Colon (tissue), 2 donors: ENCODE results near the gene FADS3.

Experiments
- FAIRE-seq: peaks from 2 replicates; lab custom pipeline; 2012; peaks lifted over from hg19 to GRCh38; lab: Jason Lieb, UNC
- donor health status: control.
- donor health status: control.

The FADS3 gene

GRCh38 chr11:61879152-61879551 is 12.2 kb downstream of the FADS3 start:
- FAIRE-seq = no peak

- no peak for FAIRE-seq
These were observed 15.6 kb downstream of the FADS3 start for GRCh38 chr11:61875698-61876097.

DNA sequence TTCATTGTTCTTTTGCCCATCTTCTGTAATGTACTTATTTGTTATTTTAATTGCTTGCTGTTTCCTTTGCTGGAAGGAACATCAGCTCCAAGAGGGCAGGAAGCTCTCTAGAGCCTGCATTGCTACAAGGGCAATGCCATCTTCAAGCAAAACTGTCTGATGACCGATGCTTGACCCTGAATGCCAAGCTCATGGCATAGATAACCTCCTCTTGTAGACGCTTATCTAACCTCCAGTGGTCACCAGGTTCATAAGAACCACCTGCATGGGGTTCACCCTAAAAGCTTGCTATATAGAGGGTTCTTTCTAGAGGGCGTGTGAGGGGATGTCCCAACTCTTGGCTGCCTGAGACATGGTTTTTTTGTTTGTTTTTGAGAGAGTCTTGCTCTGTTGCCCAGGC is 16.5 kb downstream of the FADS3 start:
- FAIRE-seq = no peak

GRCh38 chr11:61874377-61874809 is 17.0 kb downstream of the FADS3 start:
- FAIRE-seq = no peak

- FAIRE-seq = no peak
These were observed 17.6 kb downstream of the FADS3 start for GRCh38 chr11:61873588-61874376.

DNA sequence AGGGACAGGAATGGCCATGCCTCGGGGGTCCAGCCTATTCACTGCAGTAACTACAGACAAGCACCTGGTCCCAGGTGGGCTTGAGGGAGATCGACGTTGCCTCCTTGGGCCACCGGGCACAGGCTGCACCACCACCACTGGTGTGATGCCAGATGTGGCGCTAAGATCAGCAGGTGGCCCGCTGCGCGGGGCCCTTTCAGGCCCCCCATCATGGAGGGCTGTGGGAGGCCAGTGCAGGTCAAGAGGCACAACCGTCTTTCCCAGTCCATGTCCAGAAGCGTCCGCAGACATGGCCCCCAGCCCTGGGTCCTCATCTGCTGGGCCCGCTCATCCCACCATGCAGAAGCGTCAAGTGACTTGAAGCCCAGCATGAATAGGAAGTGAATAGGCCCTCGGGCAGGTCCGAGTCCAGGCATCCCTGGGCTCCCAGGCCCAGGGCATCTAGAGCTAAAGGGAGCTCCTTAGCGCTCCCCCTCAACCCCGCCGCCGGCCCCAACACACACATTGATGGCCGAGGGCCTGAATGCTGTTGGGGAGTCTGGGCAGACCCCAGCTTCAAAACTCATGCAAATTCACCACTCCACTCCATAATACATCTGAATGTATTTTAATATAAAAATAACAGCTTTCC is 18.3 kb downstream of the FADS3 start:
- no peak for FAIRE-seq

- no peak for FAIRE-seq
These were observed 20.2 kb downstream of the FADS3 start for GRCh38 chr11:61871158-61871597.

DNA sequence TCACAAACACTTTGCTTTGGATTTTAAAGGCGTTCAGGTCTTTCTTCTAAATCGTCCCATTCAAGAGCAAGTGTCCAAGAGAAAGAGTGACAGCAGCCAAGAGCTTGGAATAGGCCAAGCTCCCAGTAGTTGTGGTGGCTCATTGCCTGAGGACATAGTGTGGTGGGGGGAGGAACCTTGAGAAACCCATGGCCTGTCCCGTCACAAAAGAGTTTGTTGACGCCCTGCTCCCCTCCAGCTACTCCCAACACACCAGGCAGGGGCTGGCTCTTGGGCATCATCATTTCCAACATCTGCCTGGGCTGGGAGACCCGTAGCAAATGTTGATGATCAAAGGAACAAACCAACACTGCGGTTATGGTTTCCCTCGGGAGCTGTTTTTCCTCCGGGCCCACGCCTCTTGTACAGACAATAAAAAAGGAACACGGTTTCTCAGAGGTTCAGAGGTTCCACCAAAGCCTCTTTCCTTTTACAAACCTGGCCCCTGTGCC is 20.8 kb downstream of the FADS3 start:
- no peak for FAIRE-seq

GRCh38 chr11:61869708-61870451 is 21.5 kb downstream of the FADS3 start:
- no peak for FAIRE-seq

DNA sequence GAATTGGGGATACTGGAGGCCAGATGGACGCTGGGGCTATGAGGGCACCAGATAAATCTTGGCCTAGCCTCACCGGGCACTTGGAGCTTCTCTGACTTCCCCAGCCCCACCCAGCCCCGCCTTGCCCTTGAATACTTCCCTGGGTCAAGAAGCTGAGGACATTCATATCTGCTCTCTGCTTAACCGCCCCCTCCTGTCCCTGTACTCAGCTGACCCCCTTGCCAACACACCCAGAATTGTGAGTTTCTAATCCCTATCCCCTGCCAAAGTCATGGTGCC is 22.0 kb downstream of the FADS3 start:
- FAIRE-seq = no peak

GRCh38 chr11:61868571-61869428 is 22.5 kb downstream of the FADS3 start:
- no peak for FAIRE-seq

DNA sequence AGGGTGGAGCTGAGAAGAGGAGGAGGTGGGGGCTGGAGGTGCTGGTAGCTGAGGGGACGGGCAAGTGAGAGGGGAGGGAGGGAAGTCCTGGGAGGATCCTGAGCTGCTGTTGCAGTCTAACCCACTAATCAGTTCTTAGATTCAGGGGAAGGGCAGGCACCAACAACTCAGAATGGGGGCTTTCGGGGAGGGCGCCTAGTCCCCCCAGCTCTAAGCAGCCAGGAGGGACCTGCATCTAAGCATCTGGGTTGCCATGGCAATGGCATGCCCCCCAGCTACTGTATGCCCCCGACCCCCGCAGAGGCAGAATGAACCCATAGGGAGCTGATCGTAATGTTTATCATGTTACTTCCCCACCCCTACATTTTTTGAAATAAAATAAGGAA is 24.4 kb downstream of the FADS3 start:
- no peak for FAIRE-seq

GRCh38 chr11:61866231-61866957 is 25.0 kb downstream of the FADS3 start:
- no peak for FAIRE-seq

GRCh38 chr11:61864814-61865775 is 26.2 kb downstream of the FADS3 start:
- no peak for FAIRE-seq

- no peak for FAIRE-seq
These were observed 27.7 kb downstream of the FADS3 start for GRCh38 chr11:61863548-61864081.

DNA sequence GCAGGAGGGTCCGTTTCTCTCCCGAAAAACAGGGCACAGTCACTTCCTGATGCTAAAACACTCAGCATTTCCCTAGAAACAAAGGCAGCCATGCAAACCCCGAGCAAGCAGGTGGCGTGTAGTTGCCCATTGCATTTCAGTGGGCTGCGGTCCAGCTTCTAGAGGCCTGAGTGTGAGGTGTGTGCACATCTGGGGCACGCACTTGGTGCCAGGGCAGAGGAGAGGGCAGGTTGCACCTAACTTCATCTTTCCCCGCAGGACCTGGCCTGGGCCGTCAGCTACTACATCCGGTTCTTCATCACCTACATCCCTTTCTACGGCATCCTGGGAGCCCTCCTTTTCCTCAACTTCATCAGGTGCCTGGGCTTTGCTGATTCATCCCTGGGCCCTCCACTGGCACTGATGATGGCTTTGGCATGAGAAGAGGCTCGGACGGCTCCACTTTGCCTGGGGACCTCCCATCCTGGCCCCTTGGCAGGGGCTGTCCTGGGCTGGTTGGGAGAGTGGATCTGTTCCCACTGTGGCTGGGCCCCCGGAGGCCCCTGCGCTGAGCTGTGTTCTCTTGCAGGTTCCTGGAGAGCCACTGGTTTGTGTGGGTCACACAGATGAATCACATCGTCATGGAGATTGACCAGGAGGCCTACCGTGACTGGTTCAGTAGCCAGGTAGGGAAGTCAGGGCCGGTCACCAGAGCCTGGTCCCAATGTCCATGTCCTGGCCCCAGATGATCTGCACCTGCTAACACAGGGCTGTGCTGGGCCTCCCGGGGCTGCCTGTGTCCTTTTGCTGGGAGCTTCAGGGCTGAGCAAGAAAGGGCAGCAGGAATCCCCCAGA is 28.4 kb downstream of the FADS3 start:
- no peak for FAIRE-seq

GRCh38 chr11:61861634-61862033 is 29.7 kb downstream of the FADS3 start:
- FAIRE-seq = no peak

DNA sequence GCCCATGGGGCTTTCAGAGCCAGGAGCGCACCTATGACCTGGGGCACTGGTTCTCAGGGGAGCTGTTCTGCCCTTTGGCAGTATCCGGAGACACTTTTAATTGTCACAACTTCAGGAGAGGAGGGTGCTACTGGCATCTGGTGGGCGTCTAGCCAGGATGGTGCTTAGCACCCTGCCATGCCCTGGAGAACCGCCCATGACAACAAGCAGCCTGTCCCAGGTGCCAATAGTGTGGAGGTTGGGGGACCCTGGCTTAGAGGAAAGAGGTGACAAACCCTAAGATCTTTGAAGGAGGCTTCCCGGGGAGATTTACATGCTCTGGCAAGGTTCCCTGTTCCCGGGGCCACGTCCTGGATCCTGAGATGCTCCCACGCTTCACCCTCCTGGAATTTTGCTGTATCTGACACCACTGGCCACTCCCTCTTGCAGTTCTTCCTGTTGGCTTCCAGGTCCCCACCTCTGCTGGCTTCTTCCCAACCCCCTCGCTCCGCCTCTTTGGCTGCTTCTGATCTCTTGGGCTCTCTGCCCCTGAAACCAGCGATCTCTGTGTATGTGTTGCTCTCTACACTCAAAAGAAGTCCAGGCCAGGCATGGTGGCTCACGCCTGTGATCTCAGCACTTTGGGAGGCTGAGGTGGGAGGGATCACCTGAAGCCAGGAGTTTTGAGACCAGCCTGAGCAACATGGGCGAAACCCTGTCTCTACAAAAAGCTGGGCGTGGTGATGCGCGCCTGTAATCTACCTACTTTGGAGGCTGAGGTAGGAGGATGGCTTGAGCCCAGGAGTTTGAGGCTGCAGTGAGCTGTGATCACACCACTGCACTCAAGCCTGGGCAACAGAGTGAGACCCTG is 31.1 kb downstream of the FADS3 start:
- FAIRE-seq = no peak
